Glutamatergic neuron (in vitro differentiated cells): ENCODE data around the gene LAMB4. TPM values are rescaled to one million over a fixed set of nuclear protein-coding genes. Genes with fewer than 3 reads are reported as not detected.

Experiments used
- DNase-seq: peaks from one replicate; pipeline ENCODE4 v3.0.0; 2022
- H3K27ac Mint-ChIP-seq: one replicate; pipeline ENCODE4 v1.8.0; 2020; ENCODE audit warnings: mild to moderate bottlenecking, mixed read lengths, inconsistent platforms; ENCODE audit not compliant: unreplicated experiment
- H3K27me3 Mint-ChIP-seq: one replicate; pipeline ENCODE4 v1.8.0; 2020; ENCODE audit warnings: mild to moderate bottlenecking, moderate library complexity, mixed read lengths, inconsistent platforms; ENCODE audit not compliant: unreplicated experiment
- H3K36me3 Mint-ChIP-seq: one replicate; pipeline ENCODE4 v1.8.0; 2020; ENCODE audit warnings: mild to moderate bottlenecking, mixed read lengths, inconsistent platforms; ENCODE audit not compliant: unreplicated experiment
- H3K4me1 Mint-ChIP-seq: one replicate; pipeline ENCODE4 v1.8.0; 2020; ENCODE audit warnings: mild to moderate bottlenecking, low read depth, mixed read lengths, inconsistent platforms; ENCODE audit not compliant: unreplicated experiment
- H3K4me3 Mint-ChIP-seq: one replicate; pipeline ENCODE4 v1.8.0; 2020; ENCODE audit warnings: mild to moderate bottlenecking, mixed read lengths, inconsistent platforms; ENCODE audit not compliant: unreplicated experiment
- H3K9me3 Mint-ChIP-seq: one replicate; pipeline ENCODE4 v1.8.0; 2020; ENCODE audit warnings: mild to moderate bottlenecking, moderate library complexity, mixed read lengths, inconsistent platforms; ENCODE audit not compliant: unreplicated experiment
- CTCF ChIP-seq: fragments of 200-600 bp; sonication (generic); IDR thresholded peaks from one replicate; pipeline ENCODE4 v1.5.0; 2021; ENCODE audit not compliant: partially characterized antibody, unreplicated experiment
- total RNA-seq: library from RNA; stranded (reverse); fragmentation: NEBNext Ultra II Directional; extraction: Animal tissue kit (Norgen Biotek cat#: 25700); gene quantifications from one replicate; pipeline ENCODE4 v1.2.1, GENCODE V29; 2021; ENCODE audit not compliant: unreplicated experiment

The LAMB4 gene
- total RNA-seq, 1 donor from 2014 or later: not detected

- Mint-ChIP-seq H3K27ac (no peak overlapping the region), H3K4me1 (no peaks in the 10 kb centered on the region), H3K36me3 (no peaks in the 10 kb centered on the region), H3K9me3 (no peaks in the 10 kb centered on the region), H3K4me3 (no peak overlapping the region), H3K27me3 (peaks cover 2% of the 10 kb centered on the region)
- DNase-seq: no peak
- TF ChIP-seq CTCF: no peak
These were observed 153.1 kb downstream of the LAMB4 start for GRCh38 chr7:107977048-107977447.

DNA sequence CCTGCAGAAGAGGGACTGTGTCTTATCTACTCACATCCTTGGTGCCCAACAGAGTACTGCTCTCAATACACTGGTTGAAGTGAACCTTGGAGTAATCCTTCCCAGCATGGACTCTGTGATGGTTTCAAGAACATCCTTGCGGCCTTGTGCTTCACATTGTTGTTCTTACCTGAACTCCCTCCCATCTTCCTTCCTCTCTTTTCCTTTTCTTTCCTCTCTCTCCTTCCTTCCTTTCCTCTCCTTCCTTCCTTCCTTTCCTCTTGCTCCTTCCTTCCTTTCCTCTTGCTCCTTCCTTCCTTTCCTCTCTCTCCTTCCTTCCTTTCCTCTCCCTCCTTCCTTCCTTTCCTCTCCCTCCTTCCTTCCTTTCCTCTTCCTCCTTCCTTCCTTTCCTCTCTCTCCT, 153.5 kb downstream of the LAMB4 start:
- Mint-ChIP-seq H3K4me3 (no peak overlapping the region), H3K9me3 (no peaks in the 10 kb centered on the region), H3K27me3 (peaks cover 2% of the 10 kb centered on the region), H3K4me1 (no peaks in the 10 kb centered on the region), H3K27ac (no peak overlapping the region), H3K36me3 (no peaks in the 10 kb centered on the region)
- DNase-seq: no peak
- no peak for TF ChIP-seq CTCF

DNA sequence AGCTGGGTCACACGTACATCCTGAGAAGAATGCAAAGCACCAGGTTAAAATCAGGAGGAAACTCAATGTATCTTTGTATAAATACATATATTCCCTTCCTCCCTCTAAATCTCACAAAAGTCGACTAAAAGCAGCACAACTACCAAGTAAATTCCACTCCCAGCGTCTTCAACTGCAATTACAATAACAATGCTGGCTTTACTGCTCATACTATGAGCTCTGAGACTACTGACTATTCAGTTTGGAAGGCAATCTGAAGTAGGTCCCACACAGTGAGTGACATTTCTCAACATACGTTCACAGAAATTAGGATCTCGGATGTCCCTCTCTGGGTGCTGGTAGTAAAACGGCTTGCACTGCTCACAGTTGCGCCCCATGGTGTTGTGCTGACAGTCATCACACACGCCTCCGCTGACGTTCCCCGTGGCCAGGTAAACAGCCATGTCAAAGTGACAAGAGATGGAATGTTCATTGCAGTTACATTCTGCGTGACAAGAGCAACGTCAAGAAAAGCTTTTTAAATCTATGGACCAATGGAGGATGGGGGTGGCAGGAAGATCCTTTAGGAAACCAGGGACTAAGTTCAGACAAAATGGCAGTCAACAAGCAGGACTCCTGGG, 154.7 kb downstream of the LAMB4 start:
- TF ChIP-seq CTCF: no peak
- DNase-seq: no peak
- Mint-ChIP-seq H3K27me3 (peaks cover 2% of the 10 kb centered on the region), H3K27ac (no peak overlapping the region), H3K4me1 (no peaks in the 10 kb centered on the region), H3K9me3 (no peaks in the 10 kb centered on the region), H3K4me3 (no peak overlapping the region), H3K36me3 (no peaks in the 10 kb centered on the region)

DNA sequence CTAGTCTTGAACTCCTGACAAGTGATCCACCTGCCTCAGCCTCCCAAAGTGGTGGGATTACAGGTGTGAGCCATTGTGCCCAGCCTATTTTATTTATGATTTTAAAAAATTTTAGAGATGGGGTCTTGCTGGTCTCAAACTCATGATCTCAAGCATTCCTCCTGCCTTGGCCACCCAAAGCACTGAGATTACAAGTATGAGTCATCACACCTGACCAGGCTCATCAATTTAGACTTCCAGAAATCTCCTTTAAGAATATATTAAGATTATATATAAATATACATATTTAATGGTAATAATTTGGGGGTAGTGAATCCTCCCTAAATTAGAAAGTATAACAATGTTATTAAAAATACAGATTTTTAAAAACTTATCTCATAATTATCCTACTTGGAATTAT, 156.3 kb downstream of the LAMB4 start:
- Mint-ChIP-seq H3K4me3 (no peak overlapping the region), H3K27me3 (peaks cover 2% of the 10 kb centered on the region), H3K4me1 (no peaks in the 10 kb centered on the region), H3K9me3 (no peaks in the 10 kb centered on the region), H3K27ac (no peak overlapping the region), H3K36me3 (no peaks in the 10 kb centered on the region)
- no peak for TF ChIP-seq CTCF
- no peak for DNase-seq

Other genes starting within 250 kb of the LAMB4 start
- 75.9 TPM for gene DLD, start 239.2 kb downstream of the LAMB4 start, total RNA-seq
- 326 TPM for gene LAMB1, start 127.2 kb downstream of the LAMB4 start, total RNA-seq